ENCODE measurements around the gene TUBGCP4. TPM values are rescaled to one million over a fixed set of nuclear protein-coding genes. Genes with fewer than 3 reads are reported as not detected.
A peak's percentile ranks its signal among the peaks of the same experiment; 100 is the strongest.
"Not testable (repeated sequence)": the region's sequence is repeated elsewhere in the genome, so short reads cannot be mapped to it uniquely, and the experiment has no call there.

Gene TUBGCP4
- total RNA-seq, 1 donor from 2014 or later = 12.7 TPM

GRCh38 chr15:43378601-43379000, 7.7 kb downstream of the TUBGCP4 start:
- no peak for DNase-seq (ENCODE audit: low read depth)
- no peak for TF ChIP-seq CTCF (conservative IDR thresholded peaks at IDR 0.05; ENCODE audit: low read depth, low read length)
- no peak overlapping the region for H3K4me3 ChIP-seq (ENCODE audit: low read depth, low read length)

GRCh38 chr15:43382310-43382709, 11.4 kb downstream of the TUBGCP4 start:
- no peak for DNase-seq (ENCODE audit: low read depth)
- no peak for TF ChIP-seq CTCF (conservative IDR thresholded peaks at IDR 0.05; ENCODE audit: low read depth, low read length)
- no peak overlapping the region for H3K4me3 ChIP-seq (ENCODE audit: low read depth, low read length)

GRCh38 chr15:43383070-43383469, 12.2 kb downstream of the TUBGCP4 start:
- DNase-seq (ENCODE audit: low read depth) = no peak
- TF ChIP-seq CTCF (conservative IDR thresholded peaks at IDR 0.05; ENCODE audit: low read depth, low read length) = no peak
- H3K4me3 ChIP-seq (ENCODE audit: low read depth, low read length) = no peak overlapping the region

GRCh38 chr15:43390723-43391122, 19.8 kb downstream of the TUBGCP4 start:
- DNase-seq (ENCODE audit: low read depth) = peak; percentile 16
- no peak for TF ChIP-seq CTCF (conservative IDR thresholded peaks at IDR 0.05; ENCODE audit: low read depth, low read length)
- no peak overlapping the region for H3K4me3 ChIP-seq (ENCODE audit: low read depth, low read length)

GRCh38 chr15:43393592-43393991, 22.7 kb downstream of the TUBGCP4 start:
- not testable (repeated sequence) for DNase-seq (ENCODE audit: low read depth); H3K4me3 ChIP-seq (ENCODE audit: low read depth, low read length)

GRCh38 chr15:43402255-43402654, 31.4 kb downstream of the TUBGCP4 start:
- no peak for TF ChIP-seq CTCF (conservative IDR thresholded peaks at IDR 0.05; ENCODE audit: low read depth, low read length)
- DNase-seq (ENCODE audit: low read depth) = no peak
- H3K4me3 ChIP-seq (ENCODE audit: low read depth, low read length) = no peak overlapping the region

GRCh38 chr15:43403616-43404015, 32.7 kb downstream of the TUBGCP4 start:
- no peak for TF ChIP-seq CTCF (conservative IDR thresholded peaks at IDR 0.05; ENCODE audit: low read depth, low read length)
- H3K4me3 ChIP-seq (ENCODE audit: low read depth, low read length) = no peak overlapping the region

GRCh38 chr15:43404130-43404529, 33.2 kb downstream of the TUBGCP4 start:
- no peak for TF ChIP-seq CTCF (conservative IDR thresholded peaks at IDR 0.05; ENCODE audit: low read depth, low read length)
- no peak overlapping the region for H3K4me3 ChIP-seq (ENCODE audit: low read depth, low read length)
- DNase-seq (ENCODE audit: low read depth) = no peak

More at GRCh38 chr15:43403616-43404015, 32.7 kb downstream of the TUBGCP4 start:
- no peak for DNase-seq (ENCODE audit: low read depth)

All from epithelial cell of proximal tubule (primary cell).